KOPT-K1 (cell line): ENCODE measurements around the gene RNLS.
A peak's percentile ranks its signal among the peaks of the same experiment; 100 is the strongest.

ENCODE experiments used
- H3K27ac ChIP-seq: fragments of 200-600 bp; sonication (generic); 2 replicates; pipeline ENCODE4 v1.5.1; 2016; ENCODE audit warnings: antibody characterized with exemption, mild to moderate bottlenecking, low read depth, low read length; ENCODE audit not compliant: poor library complexity, severe bottlenecking
- H3K36me3 ChIP-seq: fragments of 200-600 bp; sonication (generic); 2 replicates; pipeline ENCODE4 v1.5.1; 2017; ENCODE audit warnings: antibody characterized with exemption, mild to moderate bottlenecking, low read length, moderate library complexity; ENCODE audit not compliant: insufficient read depth
- H3K9me3 ChIP-seq: fragments of 200-600 bp; sonication (generic); 2 replicates; pipeline ENCODE4 v1.5.1; 2017; ENCODE audit warnings: antibody characterized with exemption, low read length, mild to moderate bottlenecking; ENCODE audit not compliant: insufficient read depth, poor library complexity, severe bottlenecking

The RNLS gene

GRCh38 chr10:88245974-88246511 is 337.1 kb downstream of the RNLS start:
- H3K27ac ChIP-seq = no peak overlapping the region

GRCh38 chr10:88244781-88245625 is 338.1 kb downstream of the RNLS start:
- Histone ChIP-seq H3K9me3 (no peaks in the 10 kb centered on the region), H3K27ac (peak overlapping the region; percentile 11), H3K36me3 (no peaks in the 10 kb centered on the region)

More at GRCh38 chr10:88245974-88246511, 337.1 kb downstream of the RNLS start:
- Histone ChIP-seq H3K9me3 (no peaks in the 10 kb centered on the region), H3K36me3 (no peaks in the 10 kb centered on the region)

DNA sequence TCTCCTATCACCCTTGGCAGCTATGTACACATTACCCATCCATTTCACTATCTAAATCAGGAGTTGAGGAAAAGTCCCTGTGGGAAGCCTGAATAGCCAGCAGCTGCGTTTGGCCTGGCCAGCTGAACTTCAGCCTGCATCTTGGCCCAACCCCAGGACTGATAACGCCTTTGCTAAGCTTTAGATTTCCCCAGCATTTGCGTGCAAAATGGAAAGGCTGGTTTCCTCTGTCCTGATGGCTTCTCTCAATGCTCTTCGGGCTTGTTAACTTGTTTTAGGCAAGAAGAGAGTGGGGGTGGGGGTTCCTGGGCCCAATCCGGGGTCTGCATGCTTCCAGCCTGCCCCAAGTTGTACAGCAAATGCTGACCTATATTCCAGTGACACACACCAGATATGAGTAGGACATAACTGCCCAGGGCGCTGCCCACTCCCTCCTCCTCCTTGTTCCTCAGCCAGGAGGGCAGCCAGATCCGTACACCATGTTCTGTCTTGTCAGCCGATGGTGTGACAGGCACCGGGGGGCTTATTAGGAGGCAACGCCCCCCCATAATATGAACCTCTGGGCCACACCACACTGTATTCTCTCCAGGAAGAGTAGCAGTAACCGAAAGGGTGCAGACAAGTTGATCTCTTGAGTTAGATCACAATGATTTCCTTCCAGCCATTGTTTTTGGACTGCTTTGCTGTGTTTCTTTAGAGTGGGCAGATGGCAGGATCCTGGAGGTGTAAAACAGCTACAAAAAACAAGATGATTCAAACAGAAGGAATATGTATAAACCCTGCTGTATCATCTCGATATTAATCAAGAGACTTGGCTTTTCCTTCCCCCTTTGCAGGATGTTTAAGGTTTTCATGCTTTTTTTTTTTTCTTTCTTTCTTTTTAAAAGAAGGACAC is 339.0 kb downstream of the RNLS start:
- Histone ChIP-seq H3K9me3 (no peaks in the 10 kb centered on the region), H3K27ac (peak overlapping the region; percentile 11), H3K36me3 (no peaks in the 10 kb centered on the region)

DNA sequence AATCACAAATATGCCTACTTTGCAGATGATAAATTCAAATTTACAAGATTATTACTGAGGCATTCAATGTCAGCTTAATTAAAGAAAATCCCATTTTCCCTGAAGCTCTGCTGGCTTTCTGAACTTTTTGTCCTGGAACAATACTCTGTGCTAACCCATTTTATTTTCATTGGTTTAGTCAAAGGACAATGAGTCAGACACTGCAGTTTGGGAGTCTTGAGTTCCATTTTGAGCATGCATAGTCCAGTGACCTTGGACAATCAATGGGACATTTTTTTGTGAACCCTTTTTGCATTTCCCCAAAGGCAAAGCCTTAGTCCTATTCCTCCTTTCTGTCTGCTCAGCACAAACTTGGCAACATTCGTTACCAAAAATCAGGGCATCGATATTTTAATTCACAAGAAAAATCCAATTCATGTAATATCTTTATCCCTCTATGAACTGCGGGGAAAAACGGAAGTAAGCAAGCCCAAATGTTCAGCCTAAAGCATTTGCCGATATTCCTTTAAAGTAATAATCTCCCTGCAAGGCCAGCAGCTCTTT is 339.8 kb downstream of the RNLS start:
- no peaks in the 10 kb centered on the region for H3K9me3 ChIP-seq

DNA sequence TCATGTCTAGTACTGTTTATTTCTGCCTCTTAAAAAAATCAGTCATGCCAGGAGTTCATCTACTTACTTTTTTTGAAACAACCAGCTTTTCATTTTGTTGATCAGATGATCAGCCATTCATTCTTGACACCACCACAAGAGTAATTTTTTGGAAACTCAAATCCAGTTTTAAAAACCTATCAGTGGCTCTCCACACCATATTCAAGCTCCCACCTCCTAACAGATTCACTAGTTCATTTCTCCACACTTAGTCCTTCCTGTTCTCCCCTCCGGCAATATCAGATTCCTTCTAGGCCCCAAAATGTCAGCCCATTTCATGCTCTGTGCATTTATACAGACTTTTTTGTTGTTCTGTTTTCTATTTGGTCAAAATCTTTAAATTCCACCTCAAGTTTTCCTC is 341.6 kb downstream of the RNLS start:
- H3K27ac ChIP-seq = no peak overlapping the region
- H3K9me3 ChIP-seq = no peaks in the 10 kb centered on the region
- H3K36me3 ChIP-seq = no peaks in the 10 kb centered on the region

More for the DNA sequence above, 339.8 kb downstream of the RNLS start:
- Histone ChIP-seq H3K36me3 (no peaks in the 10 kb centered on the region), H3K27ac (no peak overlapping the region)

- H3K36me3 ChIP-seq = no peaks in the 10 kb centered on the region
Observed at GRCh38 chr10:88239212-88239611, 343.9 kb downstream of the RNLS start.

DNA sequence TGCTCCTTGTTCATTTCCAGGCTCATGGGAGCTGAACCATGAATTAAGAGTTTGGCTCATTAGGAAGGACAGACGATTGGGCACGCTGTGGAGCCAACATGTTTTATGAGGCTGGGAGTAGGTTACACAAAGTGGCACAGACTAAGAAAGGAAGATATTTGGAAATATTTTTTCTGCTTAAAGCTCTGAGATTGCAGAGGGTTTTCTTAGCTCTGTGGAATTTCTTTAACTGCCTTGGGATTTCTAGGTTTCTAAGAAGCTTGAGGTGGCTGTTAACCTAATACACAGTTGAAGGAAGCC is 344.6 kb downstream of the RNLS start:
- no peaks in the 10 kb centered on the region for H3K36me3 ChIP-seq
- H3K27ac ChIP-seq = no peak overlapping the region
- no peaks in the 10 kb centered on the region for H3K9me3 ChIP-seq

More at GRCh38 chr10:88239212-88239611, 343.9 kb downstream of the RNLS start:
- no peaks in the 10 kb centered on the region for H3K9me3 ChIP-seq
- H3K27ac ChIP-seq = no peak overlapping the region

DNA sequence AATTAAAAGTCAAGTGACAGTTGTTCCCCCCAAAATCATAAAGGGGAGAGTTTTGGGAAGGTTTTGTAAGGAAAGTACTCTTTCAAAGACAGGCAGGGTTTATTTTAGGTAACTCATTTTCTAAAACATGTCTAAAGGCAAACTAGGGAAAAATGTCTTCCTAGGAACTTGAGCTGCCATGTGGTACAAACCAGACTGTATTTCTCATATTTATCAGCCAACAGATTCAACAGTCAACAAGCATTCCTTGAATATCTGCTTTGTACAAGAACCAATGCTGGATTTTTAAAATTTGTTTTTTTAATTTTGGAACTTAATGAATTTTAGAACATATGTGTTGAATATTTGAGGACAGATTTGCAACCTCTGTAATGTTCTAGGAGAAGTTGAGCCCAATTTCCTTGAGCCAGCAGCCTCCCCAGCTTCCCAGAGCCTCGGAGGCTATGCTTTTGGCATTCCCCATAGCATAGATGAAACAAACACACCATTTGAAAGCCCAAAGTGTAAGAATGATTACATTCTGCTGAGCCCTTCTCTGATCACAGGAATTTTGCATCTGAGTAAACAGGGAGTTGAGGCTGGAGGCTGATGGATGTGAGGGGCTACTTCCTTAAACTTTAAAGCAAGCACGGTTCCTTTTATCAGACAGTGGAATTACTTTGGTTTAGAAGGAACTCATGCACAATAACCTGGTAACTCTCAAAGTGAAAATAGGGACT is 345.1 kb downstream of the RNLS start:
- Histone ChIP-seq H3K36me3 (no peaks in the 10 kb centered on the region), H3K27ac (no peak overlapping the region), H3K9me3 (no peaks in the 10 kb centered on the region)

DNA sequence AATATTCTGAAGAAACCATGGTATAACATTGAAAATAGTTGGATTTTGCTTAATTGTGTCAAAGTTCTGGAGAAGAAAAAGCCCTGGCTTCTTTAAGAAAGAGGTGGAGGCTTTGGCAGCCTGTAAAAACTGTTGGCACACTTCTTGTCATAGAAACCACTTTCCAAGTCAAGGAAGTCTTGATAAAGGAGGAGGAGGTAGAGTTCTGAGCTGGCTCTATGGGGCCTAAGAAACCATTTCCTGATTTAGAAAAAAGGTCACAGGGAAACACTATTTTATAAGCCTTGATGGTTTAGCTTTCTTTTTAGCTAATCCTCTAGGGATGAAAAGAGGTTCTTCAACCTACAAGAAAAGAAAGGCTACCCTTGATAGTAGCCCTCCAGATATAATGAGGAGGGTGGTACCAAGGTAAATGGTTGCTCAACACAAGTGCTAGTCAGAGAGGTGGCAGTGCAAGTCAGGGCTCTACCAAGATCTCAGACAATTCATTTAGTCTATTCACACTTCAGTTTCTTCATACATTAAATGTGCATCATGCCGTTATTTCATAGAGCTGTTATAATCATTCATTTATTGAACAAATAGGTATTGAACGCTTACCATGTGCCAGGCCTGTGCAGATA is 346.9 kb downstream of the RNLS start:
- no peaks in the 10 kb centered on the region for H3K36me3 ChIP-seq
- H3K27ac ChIP-seq = peak overlapping the region; percentile 47
- peaks cover 14% of the 10 kb centered on the region for H3K9me3 ChIP-seq

- H3K27ac ChIP-seq = no peak overlapping the region
- no peaks in the 10 kb centered on the region for H3K36me3 ChIP-seq
- peaks cover 30% of the 10 kb centered on the region for H3K9me3 ChIP-seq
Observed at GRCh38 chr10:88234297-88234696, 348.8 kb downstream of the RNLS start.

DNA sequence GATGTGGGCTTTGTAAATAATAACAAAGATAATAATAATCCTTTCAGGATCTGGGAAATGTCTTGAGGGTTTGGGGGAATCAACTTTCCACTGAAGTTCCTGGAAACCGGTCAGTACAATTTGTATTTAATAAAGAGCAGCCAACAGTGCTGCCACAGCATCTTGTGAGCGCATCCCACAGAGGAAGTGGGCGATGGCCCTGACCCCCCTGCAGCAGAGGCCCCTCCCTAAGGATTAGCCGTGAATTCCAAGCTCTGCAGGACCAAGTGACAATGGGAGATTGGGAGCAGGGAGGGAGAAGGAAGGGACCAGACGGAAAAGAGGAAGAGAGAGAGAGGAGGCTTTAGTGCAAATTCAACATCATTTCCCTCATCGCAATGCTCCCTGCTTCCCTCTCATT is 349.2 kb downstream of the RNLS start:
- Histone ChIP-seq H3K9me3 (peaks cover 30% of the 10 kb centered on the region), H3K27ac (no peak overlapping the region), H3K36me3 (no peaks in the 10 kb centered on the region)

- Histone ChIP-seq H3K36me3 (no peaks in the 10 kb centered on the region), H3K27ac (no peak overlapping the region), H3K9me3 (peaks cover 30% of the 10 kb centered on the region)
Observed at GRCh38 chr10:88232983-88233543, 350.1 kb downstream of the RNLS start.

DNA sequence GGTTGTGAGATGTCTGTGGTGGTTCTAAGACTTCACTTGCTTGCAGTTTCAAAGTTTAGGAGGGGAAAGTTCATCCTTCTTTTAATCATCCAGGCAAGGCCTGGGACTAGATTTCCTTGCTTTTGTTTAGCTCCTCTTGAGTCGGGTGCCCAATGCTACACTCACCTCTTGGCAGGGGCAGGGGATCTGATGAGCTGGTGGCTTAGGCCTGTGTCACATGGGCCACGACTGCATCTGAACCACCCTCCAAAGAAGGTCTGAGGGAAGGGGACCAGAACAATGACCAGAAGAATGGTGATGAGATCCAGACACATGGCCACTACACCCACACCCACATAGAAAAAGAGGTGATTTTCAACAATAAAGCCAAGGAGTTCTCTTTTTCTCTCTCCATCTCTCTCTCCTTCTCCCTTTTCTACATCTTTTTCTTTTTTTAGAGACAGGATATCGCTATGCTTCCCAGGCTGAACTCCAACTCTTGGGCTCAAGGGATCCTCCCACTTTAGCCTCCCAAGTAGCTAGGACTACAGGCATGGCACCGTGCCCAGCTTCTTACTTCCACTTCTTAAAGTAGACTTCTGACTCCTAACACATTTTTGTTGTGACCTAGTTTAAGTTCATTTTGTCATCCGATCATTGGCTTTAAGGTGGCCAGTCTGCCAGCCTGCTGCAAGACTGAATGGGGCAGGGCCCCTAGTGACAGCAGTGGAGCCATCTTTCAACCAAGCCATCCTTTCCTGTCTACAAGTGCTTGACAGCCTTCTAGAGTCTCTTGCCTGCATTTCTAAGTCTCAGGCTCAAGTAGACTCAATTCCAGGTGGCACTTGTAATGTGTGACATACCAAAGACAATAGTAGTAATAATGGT is 350.9 kb downstream of the RNLS start:
- peaks cover 30% of the 10 kb centered on the region for H3K9me3 ChIP-seq
- H3K36me3 ChIP-seq = no peaks in the 10 kb centered on the region
- H3K27ac ChIP-seq = no peak overlapping the region
